ENCODE data around the gene RHBDD3. TPM values are rescaled to one million over a fixed set of nuclear protein-coding genes. Genes with fewer than 3 reads are reported as not detected.

The RHBDD3 gene
- total and polyA plus RNA-seq, 9 of the 15 experiments (the other 6 are each of a cell fraction or from before 2014, with no cell fraction given): 0.32 to 35.6 (median 14.0) TPM

DNA sequence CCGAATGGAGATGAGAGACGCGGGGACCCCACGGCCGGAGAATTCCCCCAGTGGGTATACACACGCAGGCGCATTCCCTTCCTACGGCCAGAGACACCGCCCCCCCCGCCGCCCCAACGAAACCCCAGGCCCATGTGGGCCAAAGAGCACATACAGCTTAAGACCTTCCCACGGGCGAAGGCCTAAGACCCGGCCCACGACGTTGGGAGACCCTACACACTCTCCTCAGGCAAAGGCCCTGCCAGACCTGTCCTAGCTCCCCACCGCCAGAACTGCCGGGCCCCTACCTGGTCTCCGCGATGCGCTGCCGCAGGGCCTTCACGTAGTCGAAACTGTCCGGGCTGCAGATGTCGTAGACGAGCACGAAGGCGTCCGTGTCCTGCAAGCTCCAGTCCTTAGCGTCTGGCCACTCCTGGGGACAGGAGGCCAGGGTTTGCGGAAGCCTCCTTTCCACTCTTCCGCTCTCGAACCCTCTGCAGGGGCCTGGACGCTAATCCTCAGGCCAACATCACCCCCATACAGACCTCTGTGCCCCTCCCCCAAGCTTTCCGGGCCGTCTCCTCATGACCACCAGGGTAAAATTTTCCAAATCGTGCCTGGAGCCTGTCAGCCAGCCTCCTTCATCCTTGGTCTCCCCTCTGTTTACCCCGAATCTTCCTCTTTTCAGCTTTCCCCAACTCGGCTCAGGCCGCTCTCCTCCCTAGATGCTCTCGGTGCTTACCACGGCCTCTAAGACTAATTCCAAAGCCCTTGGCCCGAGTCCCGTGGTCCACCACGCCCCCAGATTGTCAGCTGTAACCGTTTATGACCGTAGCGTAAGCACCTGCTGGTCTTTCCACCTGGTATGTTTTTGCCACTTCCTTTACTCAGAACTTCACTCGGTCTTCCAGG lies 46.0 kb upstream of the RHBDD3 start:
- DNase-seq (ENCODE audit: extremely low read depth in 1 of 4, low spot score in 3 of 4) (no peak), FAIRE-seq (no peak), ATAC-seq (no peak)
- no TSS peak for BruUV-seq (replicated peaks)
- no peak overlapping the region for H3K4me2 ChIP-seq (ENCODE audit: insufficient read depth, low read length)
- peaks cover 1% of the 10 kb centered on the region; the same call in 1 of the 3 replicates for H3K79me2 ChIP-seq (ENCODE audit: control insufficient read depth, insufficient read depth, low read length)
- peaks cover 6% of the 10 kb centered on the region; the same call in 1 of the 3 replicates for H3K36me3 ChIP-seq (ENCODE audit: control insufficient read depth, insufficient read depth, low read length)
- H3K9me1 ChIP-seq (ENCODE audit: control insufficient read depth, insufficient read depth, low read length): no peaks in the 10 kb centered on the region
- no peak for TF ChIP-seq ETV6 (IDR thresholded peaks at IDR 0.05; ENCODE audit: borderline replicate concordance in 1 of 2, low read depth in 2 of 2, low read length in 1 of 2)
- TF ChIP-seq ETV6 (CRISPR knock-in tag; IDR thresholded peaks at IDR 0.05; ENCODE audit: borderline replicate concordance): no peak
- peak; percentile 53 for TF ChIP-seq POLR2G (IDR thresholded peaks at IDR 0.05; ENCODE audit: low read depth, low read length)
- TF ChIP-seq ZBTB33 (CRISPR knock-in tag; IDR thresholded peaks at IDR 0.05): 0 out of 2 replicates have a peak, but pooled peaks have one; percentile 9
- WGBS (ENCODE audit: insufficient coverage, low coverage, missing lambda C conversion rate): 69% methylated on average over 31 of the region's 51 CpGs
- H3K4me3 ChIP-seq: no peak overlapping the region
- POLR2A ChIA-PET: no interaction called here
- in situ Hi-C loops (cut with MboI) (no loop called here), intact Hi-C loops (cut with micrococcal nuclease) (no loop called here)
- H3K27ac ChIP-seq (ENCODE audit: extremely low read depth, low read depth, low read length): no peak overlapping the region
- H3K9ac ChIP-seq (ENCODE audit: insufficient read depth in 1 of 2, low read depth in 2 of 2, low read length in 2 of 2): no peak overlapping the region
- CTCF ChIA-PET (ENCODE audit: low intra/inter-chr PET ratio): no interaction called here
- H3K27me3 ChIP-seq (ENCODE audit: control insufficient read depth in 2 of 2, insufficient read depth in 2 of 2, low read length in 2 of 2): no peaks in the 10 kb centered on the region
- no peaks in the 10 kb centered on the region for H3K9me3 ChIP-seq (replicated peaks; ENCODE audit: control insufficient read depth, insufficient read depth, low read depth, low read length)
- H4K20me1 ChIP-seq (replicated peaks; ENCODE audit: control insufficient read depth, insufficient read depth, low read length): no peaks in the 10 kb centered on the region
- H3K4me1 ChIP-seq (replicated peaks in 1 of 2; ENCODE audit: control insufficient read depth in 2 of 2, insufficient read depth in 2 of 2, low read length in 2 of 2): peaks cover 11 to 61% of the 10 kb centered on the region in 2 experiments; a peak in 4 of 5 replicates
- H2AFZ ChIP-seq (ENCODE audit: low read depth, low read length): no peak overlapping the region

Data from K562 (cell line).